Measurements from ENCODE around the gene C1orf94. TPM values are rescaled to one million over a fixed set of nuclear protein-coding genes. Genes with fewer than 3 reads are reported as not detected.

C1orf94 gene
- total RNA-seq, 6 donors from 2014 or later, result not detected

DNA sequence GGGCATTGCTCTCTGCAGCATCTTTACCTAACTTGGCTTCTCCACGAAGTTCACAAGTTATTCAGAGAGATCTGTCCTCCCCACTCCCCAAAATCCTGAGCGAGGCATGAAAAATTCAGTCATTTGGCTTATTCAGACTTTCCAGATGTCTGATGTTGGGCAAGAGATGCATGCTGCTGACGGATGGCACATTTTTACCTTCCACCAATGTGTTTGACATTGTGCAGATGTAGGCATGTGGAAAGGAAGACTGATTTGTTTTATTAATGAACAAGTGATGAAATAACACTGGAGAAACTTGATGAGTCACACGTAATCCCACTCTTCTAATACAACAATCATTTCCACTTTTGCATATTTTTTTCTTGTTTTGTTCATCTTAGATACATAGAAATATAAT is 86.7 kb downstream of the C1orf94 start:
- DNase-seq (no peak), ATAC-seq (ENCODE audit: low FRiP score in 2 of 2) (no peak)
- Histone ChIP-seq H3K27me3 (no peaks in the 10 kb centered on the region), H3K27ac (no peak overlapping the region), H3K9me3 (no peaks in the 10 kb centered on the region), H3K4me1 (no peaks in the 10 kb centered on the region), H3K36me3 (no peaks in the 10 kb centered on the region), H3K4me3 (no peak overlapping the region)
- TF ChIP-seq POLR2AphosphoS5 (IDR thresholded peaks at IDR 0.05) (no peak), POLR2A (IDR thresholded peaks at IDR 0.05) (no peak), EP300 (IDR thresholded peaks at IDR 0.05) (no peak)
- TF ChIP-seq, protein P1, sequence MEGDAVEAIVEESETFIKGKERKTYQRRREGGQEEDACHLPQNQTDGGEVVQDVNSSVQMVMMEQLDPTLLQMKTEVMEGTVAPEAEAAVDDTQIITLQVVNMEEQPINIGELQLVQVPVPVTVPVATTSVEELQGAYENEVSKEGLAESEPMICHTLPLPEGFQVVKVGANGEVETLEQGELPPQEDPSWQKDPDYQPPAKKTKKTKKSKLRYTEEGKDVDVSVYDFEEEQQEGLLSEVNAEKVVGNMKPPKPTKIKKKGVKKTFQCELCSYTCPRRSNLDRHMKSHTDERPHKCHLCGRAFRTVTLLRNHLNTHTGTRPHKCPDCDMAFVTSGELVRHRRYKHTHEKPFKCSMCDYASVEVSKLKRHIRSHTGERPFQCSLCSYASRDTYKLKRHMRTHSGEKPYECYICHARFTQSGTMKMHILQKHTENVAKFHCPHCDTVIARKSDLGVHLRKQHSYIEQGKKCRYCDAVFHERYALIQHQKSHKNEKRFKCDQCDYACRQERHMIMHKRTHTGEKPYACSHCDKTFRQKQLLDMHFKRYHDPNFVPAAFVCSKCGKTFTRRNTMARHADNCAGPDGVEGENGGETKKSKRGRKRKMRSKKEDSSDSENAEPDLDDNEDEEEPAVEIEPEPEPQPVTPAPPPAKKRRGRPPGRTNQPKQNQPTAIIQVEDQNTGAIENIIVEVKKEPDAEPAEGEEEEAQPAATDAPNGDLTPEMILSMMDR (IDR thresholded peaks at IDR 0.05), result no peak
- WGBS, 2 donors, result 70 to 74% methylated on average over 4 of the region's 4 CpGs

DNA sequence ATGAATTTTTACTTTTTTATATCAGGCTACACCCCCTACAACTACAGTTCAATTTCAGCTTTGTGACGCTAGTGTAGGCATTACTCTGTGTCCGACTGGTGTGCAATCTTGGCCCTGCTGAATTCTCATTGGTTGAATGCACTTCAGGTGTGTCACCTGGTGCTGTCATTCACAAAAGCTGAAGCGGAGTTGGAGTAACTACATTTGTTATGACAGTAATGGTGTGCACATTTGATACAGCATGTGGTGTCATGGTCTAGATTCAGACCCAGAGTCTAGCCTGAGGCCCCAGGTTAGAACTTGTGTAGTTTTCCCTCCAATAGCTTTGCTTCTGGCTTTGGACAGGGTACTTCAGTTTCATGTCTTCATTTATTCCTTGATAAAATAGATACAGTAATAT is 88.7 kb downstream of the C1orf94 start:
- Histone ChIP-seq H3K36me3 (no peaks in the 10 kb centered on the region), H3K4me3 (no peak overlapping the region), H3K27me3 (no peaks in the 10 kb centered on the region), H3K27ac (no peak overlapping the region), H3K9me3 (no peaks in the 10 kb centered on the region), H3K4me1 (no peaks in the 10 kb centered on the region)
- no peak for DNase-seq
- TF ChIP-seq POLR2AphosphoS5 (IDR thresholded peaks at IDR 0.05), result no peak
- no peak for ATAC-seq (ENCODE audit: low FRiP score in 2 of 2)
- WGBS, 2 donors, result 61 to 70% methylated on average over 3 of the region's 3 CpGs

DNA sequence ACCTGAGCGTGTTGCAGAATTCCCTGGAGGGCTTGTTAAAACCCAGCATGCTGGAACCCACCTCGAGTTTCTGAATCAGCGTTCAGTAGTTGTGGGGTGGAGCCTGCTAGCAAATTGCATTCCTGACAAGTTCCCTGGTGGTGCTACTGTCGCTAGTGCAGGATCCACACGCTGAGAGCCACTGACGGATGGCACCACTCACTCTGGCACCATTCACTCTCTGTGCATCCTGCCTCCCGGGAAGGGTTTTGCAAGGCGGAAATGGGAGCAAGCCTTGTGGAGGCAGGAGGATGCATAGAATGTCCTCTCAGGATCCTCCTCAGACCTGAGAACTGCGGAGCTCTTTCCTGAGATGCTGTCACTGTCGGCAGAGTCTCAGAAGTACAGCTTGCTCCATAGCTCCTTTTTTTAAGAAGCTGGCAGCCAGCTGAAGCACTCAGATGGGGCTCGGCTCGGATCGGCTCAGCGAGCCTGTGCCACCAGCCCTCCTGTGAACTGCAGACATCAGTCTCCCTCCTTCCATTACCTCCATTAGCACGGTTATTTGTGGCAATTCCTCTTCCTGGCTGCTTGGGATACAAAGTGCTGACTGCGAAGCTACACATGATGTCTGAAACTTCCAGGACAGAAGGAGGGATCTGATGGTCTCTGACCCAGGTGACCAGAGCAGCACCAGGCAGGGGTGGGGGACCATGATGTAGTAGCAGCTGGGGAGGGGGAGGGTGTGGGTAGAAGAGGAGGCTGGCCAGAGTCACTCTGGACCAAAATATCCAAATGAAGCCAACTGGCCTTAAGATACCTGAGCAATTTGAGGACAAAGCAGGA is 89.6 kb downstream of the C1orf94 start:
- TF ChIP-seq POLR2AphosphoS5 (IDR thresholded peaks at IDR 0.05) (no peak), EP300 (IDR thresholded peaks at IDR 0.05) (no peak), POLR2A (IDR thresholded peaks at IDR 0.05) (no peak)
- TF ChIP-seq, protein P1 (IDR thresholded peaks at IDR 0.05), result no peak
- no peak overlapping the region for H3K4me3 ChIP-seq
- WGBS, 2 donors, result 21 to 29% methylated on average over 7 to 16 of the region's 16 CpGs
- no peaks in the 10 kb centered on the region for H3K27me3 ChIP-seq
- DNase-seq (peak in 1 of 2 donors; percentile 6), ATAC-seq (ENCODE audit: low FRiP score in 2 of 2) (no peak)
- no peaks in the 10 kb centered on the region for H3K9me3 ChIP-seq
- no peaks in the 10 kb centered on the region for H3K4me1 ChIP-seq
- no peaks in the 10 kb centered on the region for H3K36me3 ChIP-seq
- no peak overlapping the region for H3K27ac ChIP-seq

DNA sequence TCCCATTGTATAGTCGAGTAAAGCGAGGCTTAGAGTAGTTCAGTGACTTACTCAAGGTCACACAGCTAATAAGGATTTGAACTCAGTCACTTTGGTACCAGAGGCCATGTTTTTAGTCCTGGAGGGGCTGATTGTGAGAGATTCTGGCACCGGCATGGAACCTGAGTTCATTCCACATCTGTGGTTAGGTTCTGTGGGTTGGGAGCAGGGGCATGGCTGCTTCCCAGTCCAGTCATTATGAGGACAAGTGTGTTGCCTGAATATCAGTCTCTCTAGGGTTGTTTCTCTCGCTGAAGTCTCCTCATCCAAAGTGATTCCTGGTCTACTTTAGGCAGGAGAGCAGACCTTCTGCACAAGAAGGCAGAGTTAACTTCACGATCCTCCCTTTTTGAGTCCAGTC is 90.6 kb downstream of the C1orf94 start:
- no peaks in the 10 kb centered on the region for H3K9me3 ChIP-seq
- H3K36me3 ChIP-seq, result no peaks in the 10 kb centered on the region
- DNase-seq, result no peak
- no peak for TF ChIP-seq POLR2AphosphoS5 (IDR thresholded peaks at IDR 0.05)
- TF ChIP-seq, protein P1 (IDR thresholded peaks at IDR 0.05), result no peak
- no peak for TF ChIP-seq EP300 (IDR thresholded peaks at IDR 0.05)
- TF ChIP-seq POLR2A (IDR thresholded peaks at IDR 0.05), result no peak
- H3K27me3 ChIP-seq, result no peaks in the 10 kb centered on the region
- ATAC-seq (ENCODE audit: low FRiP score in 2 of 2), result no peak
- H3K27ac ChIP-seq, result no peak overlapping the region
- H3K4me1 ChIP-seq, result no peaks in the 10 kb centered on the region
- 73 to 84% methylated on average over 5 of the region's 5 CpGs for WGBS, 2 donors
- H3K4me3 ChIP-seq, result no peak overlapping the region

DNA sequence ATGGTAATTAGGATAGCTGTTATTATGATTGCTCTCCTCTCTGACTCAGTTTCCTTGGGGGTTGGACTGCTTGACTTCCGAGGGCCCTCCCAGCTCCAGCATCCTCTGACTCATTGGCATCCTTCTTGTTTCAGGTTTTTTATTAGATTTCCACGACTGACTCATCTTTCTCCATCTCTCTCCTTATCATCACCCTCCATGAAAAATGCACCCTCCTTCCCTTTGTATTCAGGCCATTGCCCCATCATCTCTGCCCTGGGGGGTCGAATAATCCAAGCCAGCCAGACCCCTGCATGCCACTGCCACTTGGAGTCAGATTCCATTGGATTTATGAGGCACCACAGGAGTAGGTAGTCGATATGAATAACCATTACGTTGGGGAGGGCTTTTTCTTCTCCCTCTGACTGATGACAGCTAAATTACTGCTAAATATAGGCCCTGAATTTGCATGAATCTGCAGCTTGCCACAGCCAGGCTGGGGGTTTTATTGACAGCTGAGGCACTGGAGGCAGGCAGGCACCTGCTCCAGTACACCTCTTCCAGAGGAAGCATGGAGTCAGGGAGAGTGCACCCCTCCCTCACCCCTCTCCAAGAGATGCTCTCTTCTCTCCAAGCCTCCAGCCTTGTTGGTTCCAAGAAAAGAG is 91.7 kb downstream of the C1orf94 start:
- no peak overlapping the region for H3K27ac ChIP-seq
- TF ChIP-seq, protein P1 (IDR thresholded peaks at IDR 0.05), result no peak
- TF ChIP-seq POLR2A (IDR thresholded peaks at IDR 0.05), result no peak
- no peak for TF ChIP-seq EP300 (IDR thresholded peaks at IDR 0.05)
- TF ChIP-seq POLR2AphosphoS5 (IDR thresholded peaks at IDR 0.05), result no peak
- H3K9me3 ChIP-seq, result no peaks in the 10 kb centered on the region
- DNase-seq (no peak), ATAC-seq (ENCODE audit: low FRiP score in 2 of 2) (no peak)
- H3K4me3 ChIP-seq, result no peak overlapping the region
- H3K27me3 ChIP-seq, result no peaks in the 10 kb centered on the region
- H3K36me3 ChIP-seq, result no peaks in the 10 kb centered on the region
- 43 to 52% methylated on average over 4 to 5 of the region's 5 CpGs for WGBS, 2 donors
- H3K4me1 ChIP-seq, result no peaks in the 10 kb centered on the region

Other genes starting within 250 kb of the C1orf94 start
- 1 to 10 TPM in 1 of 6 donors, under 1 TPM in 5; 0.39 to 1.0 (median 0.52) TPM for gene CSMD2, start 11.7 kb upstream of the C1orf94 start, total RNA-seq